Peyer's patch (tissue), 4 donors: ENCODE data around the gene P4HB.

Experiments used
- POLR2A ChIP-seq, 2 donors: fragments of 450-650 bp; IDR thresholded peaks; one replicate each; pipeline ENCODE4 v1.5.1; 2017; ENCODE audit warnings: antibody characterized with exemption in 2 of 2, mild to moderate bottlenecking in 2 of 2, moderate library complexity in 2 of 2
- TF ChIP-seq, protein P1 (sequence below), 6 experiments: fragments of 450-650 bp in 4 of 6; fragments of 200-600 bp in 2 of 6; sonication (generic) in 1 of 6; IDR thresholded peaks; one replicate each; pipeline ENCODE4 v1.5.1; 2017 to 2019; ENCODE audit warnings: antibody characterized with exemption in 6 of 6, mild to moderate bottlenecking in 3 of 6, moderate library complexity in 1 of 6

- TF ChIP-seq, protein P1, sequence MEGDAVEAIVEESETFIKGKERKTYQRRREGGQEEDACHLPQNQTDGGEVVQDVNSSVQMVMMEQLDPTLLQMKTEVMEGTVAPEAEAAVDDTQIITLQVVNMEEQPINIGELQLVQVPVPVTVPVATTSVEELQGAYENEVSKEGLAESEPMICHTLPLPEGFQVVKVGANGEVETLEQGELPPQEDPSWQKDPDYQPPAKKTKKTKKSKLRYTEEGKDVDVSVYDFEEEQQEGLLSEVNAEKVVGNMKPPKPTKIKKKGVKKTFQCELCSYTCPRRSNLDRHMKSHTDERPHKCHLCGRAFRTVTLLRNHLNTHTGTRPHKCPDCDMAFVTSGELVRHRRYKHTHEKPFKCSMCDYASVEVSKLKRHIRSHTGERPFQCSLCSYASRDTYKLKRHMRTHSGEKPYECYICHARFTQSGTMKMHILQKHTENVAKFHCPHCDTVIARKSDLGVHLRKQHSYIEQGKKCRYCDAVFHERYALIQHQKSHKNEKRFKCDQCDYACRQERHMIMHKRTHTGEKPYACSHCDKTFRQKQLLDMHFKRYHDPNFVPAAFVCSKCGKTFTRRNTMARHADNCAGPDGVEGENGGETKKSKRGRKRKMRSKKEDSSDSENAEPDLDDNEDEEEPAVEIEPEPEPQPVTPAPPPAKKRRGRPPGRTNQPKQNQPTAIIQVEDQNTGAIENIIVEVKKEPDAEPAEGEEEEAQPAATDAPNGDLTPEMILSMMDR (IDR thresholded peaks at IDR 0.05), result no peak
- no peak for TF ChIP-seq POLR2A (IDR thresholded peaks at IDR 0.05)
Observed at GRCh38 chr17:81903415-81903831, 43.1 kb upstream of the P4HB start.
